Measurements from ENCODE around the gene FOXP1. TPM values are rescaled to one million over a fixed set of nuclear protein-coding genes. Genes with fewer than 3 reads are reported as not detected.

FOXP1 gene
- total RNA-seq, 1 donor from 2014 or later = 72.3 TPM

GRCh38 chr3:71393745-71394144, 189.8 kb downstream of the FOXP1 start:
- no peak for DNase-seq

DNA sequence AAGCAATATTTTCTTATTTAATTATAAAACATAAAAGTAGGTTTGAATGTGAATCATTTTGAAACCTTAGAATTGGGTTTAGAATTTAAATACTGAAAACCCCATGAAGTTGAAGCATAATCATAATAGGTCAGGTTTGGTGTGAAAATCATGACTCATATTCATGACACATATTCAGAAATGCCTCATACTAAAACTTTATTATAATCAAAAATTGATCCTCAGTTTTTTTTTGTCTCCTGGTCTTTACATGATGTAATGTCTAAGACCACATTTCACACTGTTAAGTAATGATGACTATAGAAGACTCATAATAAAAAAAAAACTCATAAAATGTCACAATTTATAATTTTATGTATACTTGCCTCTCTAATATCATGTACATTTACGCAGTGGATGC, 190.4 kb downstream of the FOXP1 start:
- peak; percentile 20 for DNase-seq

GRCh38 chr3:71392251-71392650, 191.3 kb downstream of the FOXP1 start:
- no peak for DNase-seq

DNA sequence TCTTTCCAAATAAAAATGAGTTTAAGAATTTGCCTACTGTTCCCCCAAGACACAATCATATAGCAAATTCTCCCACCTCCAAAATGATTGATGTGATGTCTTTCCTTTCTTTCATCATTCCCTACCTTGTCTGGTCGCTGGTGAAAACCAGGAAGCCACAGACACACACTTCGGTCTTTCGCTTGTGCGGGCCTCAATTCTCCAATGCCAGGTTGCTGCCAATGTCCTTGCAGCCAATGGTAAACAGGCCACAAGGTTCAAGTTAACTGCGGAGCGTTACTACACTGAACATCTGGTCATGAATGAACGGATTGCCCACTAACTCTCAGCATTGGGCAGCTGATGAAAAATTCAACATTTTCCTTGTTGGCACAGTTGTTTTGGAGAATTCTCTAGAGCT, 192.2 kb downstream of the FOXP1 start:
- DNase-seq = no peak

- DNase-seq = peak; percentile 89
These were observed 193.5 kb downstream of the FOXP1 start for GRCh38 chr3:71389911-71390573.

DNA sequence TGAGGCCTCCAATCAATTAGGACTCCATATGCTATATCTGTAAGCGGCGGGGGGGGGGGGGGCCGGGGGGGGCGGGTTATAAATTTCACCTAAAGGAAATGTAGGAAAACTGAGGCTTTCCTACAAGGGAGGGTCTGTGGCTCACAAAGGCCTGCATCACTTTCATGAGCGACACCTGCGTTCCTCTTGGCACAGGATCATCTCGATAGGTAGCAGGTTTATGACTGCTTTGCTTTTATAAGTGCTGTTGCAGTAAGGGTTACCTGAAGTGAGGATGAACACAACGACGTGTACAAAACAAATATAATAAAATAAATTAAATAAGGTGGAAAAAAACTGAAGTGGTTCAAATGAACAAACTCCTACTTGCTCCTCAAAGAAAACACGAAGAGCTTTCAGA, 194.3 kb downstream of the FOXP1 start:
- no peak for DNase-seq

DNA sequence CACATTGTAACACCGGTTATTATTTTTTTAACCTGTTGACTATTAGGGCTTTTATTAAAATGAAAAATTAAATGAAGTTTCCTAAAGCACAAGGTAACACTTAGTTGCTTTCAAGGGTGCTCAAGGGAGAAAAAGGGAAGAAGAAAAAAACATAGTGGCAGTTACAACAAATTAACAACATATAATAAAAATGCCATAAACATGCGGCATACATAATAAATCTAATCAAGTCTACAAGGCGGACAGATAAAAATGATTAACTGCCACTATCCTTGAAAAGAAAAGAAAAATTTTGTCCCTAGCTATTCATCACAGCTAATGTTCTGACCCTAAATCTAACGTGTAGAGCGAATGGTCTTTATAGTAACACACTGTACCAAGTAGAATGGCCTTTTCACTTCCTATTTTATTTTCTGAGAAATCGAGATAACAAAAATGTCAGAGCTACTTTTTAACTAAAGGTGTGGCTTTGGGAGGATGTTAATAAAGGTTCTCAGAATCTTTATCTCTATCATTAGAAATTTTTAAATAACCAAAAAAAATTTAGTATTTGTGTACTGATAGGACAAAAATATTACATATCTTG, 194.9 kb downstream of the FOXP1 start:
- no peak for DNase-seq

GRCh38 chr3:71387586-71387985, 195.9 kb downstream of the FOXP1 start:
- no peak for DNase-seq

- DNase-seq = no peak
These were observed 198.5 kb downstream of the FOXP1 start for GRCh38 chr3:71384837-71385716.

DNA sequence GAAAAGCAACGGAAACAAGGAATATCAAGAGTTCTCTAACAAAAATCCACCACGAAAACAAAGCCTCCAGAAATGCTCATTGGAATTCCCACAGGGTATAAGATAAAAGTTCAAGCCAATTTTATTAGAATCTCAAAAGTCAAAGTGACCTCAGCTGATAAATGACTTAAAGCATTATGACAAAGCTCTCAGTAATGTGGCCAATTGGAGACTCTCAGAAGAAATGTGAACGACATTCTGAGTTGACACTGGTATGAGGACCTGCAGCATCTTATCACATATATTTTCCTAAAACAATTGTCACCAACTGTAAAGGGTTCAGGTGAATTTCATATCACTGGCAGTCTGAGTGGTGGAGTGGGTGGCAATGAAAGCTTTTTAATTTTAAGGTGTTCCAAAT, 199.1 kb downstream of the FOXP1 start:
- DNase-seq = no peak

DNA sequence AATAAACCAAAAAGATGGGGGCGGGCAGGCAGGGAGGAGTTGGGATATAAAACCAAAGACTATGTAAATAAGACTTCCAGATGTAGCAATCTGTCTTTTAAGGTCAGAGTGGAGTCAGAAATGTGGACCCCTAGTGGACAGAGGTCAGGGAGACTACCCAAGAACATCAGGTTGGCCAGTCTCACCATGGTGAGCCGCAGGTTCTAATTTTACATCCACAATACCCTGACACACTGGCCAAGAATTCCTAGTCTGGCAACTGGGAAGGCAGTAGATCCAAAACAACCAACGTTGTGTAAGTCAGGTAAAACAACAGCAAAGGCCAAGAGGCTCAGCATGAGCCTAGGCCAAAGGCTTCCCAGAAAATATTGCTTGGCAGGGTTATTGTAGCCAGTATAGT, 203.4 kb downstream of the FOXP1 start:
- DNase-seq = no peak

DNA sequence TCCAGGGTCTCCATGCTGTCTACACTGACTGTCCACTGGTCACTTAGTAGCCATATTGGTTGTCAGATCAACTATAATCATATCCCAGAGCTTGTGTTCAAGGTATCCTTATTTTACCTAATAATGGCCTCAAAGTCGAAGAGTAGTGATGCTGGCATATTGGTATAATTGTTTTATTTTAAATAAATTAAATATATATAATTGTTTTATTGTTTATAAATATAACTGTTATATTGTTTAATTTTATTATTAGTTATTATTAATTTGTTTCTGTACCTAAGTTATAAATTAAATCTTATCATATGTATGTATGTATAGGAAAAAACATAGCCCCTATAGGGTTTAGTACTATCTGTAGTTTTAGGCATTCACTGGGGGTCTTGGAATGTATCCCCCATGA, 205.0 kb downstream of the FOXP1 start:
- no peak for DNase-seq

DNA sequence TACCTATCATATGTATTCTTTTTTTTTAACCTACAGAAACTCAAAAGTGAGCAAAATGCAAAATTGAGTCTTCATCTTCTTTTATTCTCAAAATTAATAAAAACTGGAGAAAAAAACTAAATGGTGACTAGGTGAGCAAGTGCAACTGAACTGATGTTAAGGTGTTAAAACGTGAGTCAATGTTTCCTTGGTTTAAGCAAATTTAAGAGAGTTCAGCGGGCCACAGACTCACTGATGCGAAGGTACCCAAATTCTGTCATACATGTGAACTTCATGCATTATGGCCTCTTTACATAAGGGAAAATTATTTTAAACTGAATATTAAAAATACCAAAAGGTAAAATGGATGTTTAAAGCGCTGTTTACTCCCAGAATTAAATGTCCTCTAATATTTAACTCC, 206.6 kb downstream of the FOXP1 start:
- DNase-seq = no peak

GRCh38 chr3:71376503-71376902, 207.0 kb downstream of the FOXP1 start:
- DNase-seq = no peak

DNA sequence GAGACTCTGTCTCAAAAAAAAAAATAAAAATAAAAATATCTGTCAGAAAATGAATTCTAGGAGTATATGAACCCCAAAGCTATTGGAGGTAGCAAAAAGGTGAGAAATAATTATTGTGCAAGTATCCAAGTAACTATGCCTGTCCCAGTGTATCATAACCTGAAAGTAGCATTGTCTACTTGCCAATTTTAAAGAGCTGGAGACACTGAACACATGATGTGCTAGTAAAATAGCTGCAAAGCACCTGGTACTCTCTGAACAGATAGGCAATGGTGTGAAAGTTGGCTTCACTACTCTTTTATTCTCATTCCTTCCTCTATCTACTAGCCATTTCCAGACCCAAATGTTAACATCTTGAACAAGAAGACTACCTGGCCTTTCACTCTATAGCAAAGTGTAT, 208.9 kb downstream of the FOXP1 start:
- no peak for DNase-seq

- no peak for DNase-seq
These were observed 210.5 kb downstream of the FOXP1 start for GRCh38 chr3:71372911-71373637.

DNA sequence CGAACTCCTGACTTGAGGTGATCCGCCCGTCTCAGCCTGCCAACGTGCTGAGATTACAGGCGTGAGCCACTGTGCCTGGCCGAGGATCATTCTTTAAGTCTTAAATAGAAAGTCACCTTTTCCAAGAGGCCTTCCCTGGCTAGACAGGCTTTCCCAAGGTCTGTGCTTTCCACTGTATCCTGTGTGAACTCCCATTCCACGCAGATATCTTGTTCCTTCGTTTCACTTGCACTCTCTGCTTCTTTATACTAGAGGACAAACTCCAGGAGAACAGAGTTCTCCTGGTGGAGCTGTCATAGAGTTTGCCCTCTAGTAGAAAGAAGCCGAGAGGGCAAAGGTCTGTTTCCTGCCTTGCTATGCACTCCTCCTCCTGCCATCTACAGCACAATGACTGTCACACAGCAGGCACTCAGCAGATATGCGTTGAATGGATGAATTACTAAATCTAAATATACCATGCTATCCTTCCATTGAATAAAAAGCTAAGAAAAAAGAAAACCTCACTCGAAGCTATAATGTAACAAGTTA, 211.2 kb downstream of the FOXP1 start:
- DNase-seq = no peak

GRCh38 chr3:71371282-71371681, 212.2 kb downstream of the FOXP1 start:
- no peak for DNase-seq

- no peak for DNase-seq
These were observed 213.1 kb downstream of the FOXP1 start for GRCh38 chr3:71370467-71370866.

DNA sequence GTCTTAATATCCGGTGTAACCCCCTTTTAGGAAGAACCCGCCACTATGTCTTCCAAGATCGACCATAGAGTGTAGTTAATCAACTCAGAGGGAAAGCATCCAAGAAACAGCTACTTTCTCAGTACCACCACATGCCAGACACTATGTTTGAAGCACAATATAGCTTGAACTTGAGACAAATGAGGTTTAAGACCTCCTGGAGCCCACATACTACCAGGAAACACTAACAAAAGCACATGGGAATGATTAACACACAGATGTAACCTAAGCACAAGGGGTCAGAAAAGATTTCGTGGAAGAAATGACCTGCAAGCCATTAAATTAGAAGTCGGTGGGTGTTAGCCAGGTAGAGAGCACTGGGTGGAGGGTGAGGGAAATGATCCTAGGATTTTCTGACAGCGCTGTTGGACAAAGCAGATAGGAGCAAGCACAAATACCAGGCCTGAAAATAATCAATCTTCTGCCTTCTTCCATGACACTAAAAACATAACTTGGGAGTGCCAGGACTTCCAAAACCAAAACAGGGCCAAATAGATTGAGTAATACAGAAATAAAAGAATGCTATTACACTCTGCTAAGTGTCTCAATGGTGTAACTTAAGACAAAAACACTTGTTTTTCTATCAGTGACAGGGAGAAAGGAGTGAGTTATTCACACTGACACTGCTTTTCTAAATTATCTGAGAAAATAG, 213.7 kb downstream of the FOXP1 start:
- DNase-seq = no peak

DNA sequence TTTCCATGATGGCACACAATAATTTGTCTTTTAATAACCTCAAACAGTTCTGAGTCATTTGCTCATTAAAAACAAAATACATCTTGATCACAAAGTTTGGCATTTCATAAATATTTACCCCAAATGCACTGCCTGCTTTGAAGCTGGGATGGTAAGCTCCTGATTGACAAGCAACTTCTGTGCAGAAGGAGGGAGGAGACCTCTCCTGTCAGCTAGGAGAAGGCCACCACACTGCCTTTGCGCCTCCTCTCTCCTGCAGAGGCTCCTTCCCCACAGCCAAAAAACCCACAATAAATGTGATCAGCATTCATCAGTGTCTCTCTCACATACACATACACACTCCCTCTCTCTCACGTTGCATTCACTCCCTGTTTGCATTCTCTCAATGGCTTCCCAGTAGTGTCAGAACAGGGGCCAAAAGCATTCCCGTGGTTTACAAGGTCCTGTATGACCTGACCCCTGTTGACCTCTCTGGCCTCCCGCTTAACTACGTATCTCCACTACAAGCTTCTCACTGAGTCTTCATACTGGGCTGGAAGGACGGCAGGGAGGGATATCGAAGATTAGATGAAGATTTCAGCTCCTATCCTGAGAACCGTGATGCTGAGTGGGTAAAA, 216.4 kb downstream of the FOXP1 start:
- no peak for DNase-seq
